Tibial nerve (tissue), 3 donors: ENCODE data around the gene TMEM258.

Experiments
- POLR2A ChIP-seq, 2 donors: fragments of 450-650 bp; IDR thresholded peaks; one replicate each; pipeline ENCODE4 v1.6.1; 2017; ENCODE audit warnings: antibody characterized with exemption in 2 of 2, mild to moderate bottlenecking in 2 of 2, moderate library complexity in 2 of 2
- TF ChIP-seq, protein P1 (sequence below), 5 experiments: fragments of 200-600 bp in 3 of 5; fragments of 450-650 bp in 2 of 5; sonication (generic) in 3 of 5; IDR thresholded peaks; one replicate each; pipeline ENCODE4 v1.5.1; 2016 to 2019; ENCODE audit warnings: antibody characterized with exemption in 5 of 5, mild to moderate bottlenecking in 3 of 5, moderate library complexity in 2 of 5

DNA sequence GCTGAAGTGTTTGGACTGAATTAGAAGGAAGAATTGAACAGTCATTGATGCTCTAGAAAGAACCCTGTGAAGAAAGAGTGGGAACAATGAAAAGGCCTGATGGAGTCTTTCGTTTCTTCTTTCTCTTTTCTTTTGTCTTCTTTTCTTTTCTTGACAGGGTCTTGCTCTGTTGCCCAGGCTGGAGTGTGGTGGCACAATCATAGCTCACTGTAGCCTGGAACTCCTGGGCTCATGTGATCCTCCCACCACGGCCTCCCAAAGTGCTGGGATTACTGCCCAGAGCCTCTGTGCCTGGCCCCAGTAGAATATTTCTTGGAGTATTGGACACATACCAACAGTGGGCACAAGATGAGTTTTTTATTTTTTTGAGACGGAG is 1.4 kb upstream of the TMEM258 start:
- TF ChIP-seq, protein P1, sequence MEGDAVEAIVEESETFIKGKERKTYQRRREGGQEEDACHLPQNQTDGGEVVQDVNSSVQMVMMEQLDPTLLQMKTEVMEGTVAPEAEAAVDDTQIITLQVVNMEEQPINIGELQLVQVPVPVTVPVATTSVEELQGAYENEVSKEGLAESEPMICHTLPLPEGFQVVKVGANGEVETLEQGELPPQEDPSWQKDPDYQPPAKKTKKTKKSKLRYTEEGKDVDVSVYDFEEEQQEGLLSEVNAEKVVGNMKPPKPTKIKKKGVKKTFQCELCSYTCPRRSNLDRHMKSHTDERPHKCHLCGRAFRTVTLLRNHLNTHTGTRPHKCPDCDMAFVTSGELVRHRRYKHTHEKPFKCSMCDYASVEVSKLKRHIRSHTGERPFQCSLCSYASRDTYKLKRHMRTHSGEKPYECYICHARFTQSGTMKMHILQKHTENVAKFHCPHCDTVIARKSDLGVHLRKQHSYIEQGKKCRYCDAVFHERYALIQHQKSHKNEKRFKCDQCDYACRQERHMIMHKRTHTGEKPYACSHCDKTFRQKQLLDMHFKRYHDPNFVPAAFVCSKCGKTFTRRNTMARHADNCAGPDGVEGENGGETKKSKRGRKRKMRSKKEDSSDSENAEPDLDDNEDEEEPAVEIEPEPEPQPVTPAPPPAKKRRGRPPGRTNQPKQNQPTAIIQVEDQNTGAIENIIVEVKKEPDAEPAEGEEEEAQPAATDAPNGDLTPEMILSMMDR (IDR thresholded peaks at IDR 0.05) = no peak
- no peak for TF ChIP-seq POLR2A (IDR thresholded peaks at IDR 0.05)
